Activated CD4-positive, alpha-beta T cell treated with anti-CD3 and anti-CD28 coated beads, Interleukin-2, amount 50 U/mL, for 24 hours (primary cell): ENCODE measurements around the gene FOXL3.
"Not testable (repeated sequence)": the region's sequence is repeated elsewhere in the genome, so short reads cannot be mapped to it uniquely, and the experiment has no call there.

Source experiments
- DNase-seq, 2 donors: peaks; one replicate each; pipeline ENCODE4 v3.0.0-alpha.2; 2020; ENCODE audit warnings: low read depth in 1 of 2, low spot score in 1 of 2

FOXL3 gene

DNA sequence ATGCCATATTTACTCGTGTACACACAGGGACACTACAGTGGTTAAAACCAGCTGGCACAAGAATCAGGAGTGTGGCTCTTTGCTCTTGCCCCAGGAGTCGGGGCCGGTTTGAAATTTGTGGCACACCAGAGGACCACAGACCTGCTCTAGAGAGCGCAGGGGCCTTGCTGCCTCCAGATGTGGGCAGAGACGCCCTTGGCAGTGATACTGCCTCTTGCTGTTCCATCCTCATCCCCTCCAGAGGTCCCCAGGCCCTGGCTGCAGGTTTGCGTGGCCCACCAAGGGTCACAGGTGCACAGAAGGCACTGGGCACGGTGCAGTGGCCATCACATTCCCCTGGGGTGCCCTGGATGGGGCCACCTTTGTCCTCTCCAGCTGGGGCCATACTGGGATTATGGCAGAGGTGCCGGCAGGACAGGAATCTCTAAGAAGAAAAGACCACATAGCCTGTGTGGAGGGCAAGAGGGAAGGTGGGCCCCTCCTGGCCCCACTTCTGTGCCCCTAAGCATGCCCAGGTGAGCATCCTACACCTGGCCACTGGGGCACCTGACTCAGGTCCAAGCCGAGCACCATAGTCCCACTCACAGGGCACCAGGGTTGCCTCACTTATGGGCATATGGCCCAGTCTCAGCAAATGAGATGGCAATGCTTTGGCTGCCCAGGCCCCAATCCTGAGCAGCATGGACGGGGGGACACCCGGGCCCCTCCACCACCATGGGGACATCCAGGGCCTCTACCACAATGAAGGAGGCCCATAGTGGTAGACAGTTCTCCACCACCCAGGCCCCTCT, 45.6 kb downstream of the FOXL3 start:
- DNase-seq = no peak

DNA sequence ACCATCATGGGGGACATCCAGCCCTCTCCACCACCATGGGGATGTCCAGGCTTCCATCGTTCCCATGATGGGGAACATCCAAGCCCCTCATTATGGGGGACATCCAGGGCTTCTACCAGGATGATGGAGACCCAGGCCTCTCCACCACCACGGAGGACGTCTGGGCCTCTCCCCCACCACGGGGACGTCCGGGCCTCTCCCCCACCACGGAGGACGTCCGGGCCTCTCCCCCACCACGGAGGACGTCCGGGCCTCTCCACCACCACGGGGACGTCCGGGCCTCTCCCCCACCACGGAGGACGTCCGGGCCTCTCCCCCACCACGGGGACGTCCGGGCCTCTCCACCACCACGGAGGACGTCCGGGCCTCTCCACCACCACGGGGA, 46.2 kb downstream of the FOXL3 start:
- DNase-seq = not testable (repeated sequence)

DNA sequence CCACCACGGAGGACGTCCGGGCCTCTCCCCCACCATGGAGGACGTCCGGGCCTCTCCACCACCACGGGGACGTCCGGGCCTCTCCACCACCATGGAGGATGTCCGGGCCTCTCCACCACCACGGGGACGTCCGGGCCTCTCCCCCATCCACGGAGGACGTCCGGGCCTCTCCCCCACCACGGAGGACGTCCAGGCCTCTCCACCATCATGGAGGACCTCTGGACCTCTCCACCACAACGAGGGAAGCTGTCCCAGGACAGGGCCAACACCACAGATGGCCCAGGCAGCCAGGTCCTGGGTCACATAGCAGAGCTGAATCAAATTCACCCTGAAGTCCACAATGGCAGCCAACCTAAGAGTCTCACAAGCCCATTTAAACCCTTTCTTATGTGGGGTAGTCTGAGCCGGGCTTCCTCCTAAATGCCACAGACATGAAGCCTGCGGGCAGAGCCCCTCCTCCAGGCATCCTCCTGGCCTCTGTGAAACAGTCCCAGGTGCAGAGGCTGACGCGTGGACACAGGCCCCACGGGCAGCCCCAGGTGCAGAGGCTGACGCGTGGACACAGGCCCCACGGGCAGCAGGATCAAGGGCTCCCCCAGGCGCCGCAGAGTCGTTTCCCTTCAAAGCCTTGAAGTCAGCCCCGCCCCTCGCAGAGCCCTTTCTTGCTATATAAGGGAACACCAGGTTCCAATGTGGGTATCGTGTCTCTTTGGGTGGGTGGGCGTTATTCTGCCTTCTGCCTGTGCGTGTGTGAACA, 47.0 kb downstream of the FOXL3 start:
- no peak for DNase-seq

DNA sequence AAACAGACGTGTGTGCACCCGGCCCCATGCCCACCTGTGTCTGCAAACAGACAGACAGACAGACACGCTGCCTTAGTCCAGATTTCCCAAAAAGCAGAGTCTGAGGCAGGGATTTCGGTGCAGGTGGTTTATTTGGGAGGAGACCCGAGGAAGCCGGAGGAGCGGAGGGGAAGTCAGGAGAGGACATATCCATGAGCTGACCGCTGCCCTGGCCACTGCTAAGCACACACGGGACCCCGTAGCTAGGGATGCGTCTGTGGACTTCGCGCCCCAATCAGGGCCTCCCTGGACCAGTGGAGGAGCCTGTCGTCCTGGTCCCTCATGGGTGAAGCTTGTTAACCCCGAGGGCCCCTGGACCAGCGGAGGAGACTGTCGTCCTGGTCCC, 47.6 kb downstream of the FOXL3 start:
- no peak for DNase-seq

DNA sequence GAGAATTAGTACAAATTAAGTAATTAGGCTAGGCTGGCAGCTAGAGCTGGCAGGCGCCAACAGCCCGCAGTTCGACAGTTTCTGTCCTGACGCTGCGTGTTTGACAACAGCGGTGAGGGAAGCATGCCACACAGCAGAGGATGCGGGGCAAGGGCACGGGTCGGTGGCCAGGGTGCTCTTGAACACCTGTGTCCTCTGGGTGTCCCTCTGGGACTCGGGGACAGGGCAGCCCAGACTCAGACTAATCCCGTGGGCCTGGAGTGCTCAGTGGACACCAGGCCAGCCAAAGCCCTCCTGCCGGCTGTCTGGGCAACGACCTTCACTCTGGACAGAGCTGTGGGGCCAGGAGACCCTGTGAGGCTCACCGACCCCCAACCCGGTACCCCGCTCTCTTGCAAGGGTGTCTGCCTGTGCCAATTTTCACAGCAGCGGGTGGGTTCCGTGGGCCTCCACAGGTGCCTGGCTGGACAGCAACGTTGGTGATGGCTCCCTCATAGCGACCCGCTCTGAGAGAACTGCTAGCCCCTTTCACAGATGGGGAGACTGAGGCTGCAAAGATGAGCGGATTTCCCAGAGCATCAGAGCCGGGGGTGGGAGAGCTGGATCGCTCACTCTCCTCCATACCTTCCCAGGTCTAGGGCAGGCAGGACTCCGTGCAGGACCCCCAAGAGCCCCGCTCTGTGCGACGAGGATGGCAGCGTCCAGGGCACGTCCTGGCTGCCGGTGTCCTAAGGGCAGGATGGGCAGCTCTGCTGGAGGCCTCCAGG, 48.5 kb downstream of the FOXL3 start:
- DNase-seq = no peak

DNA sequence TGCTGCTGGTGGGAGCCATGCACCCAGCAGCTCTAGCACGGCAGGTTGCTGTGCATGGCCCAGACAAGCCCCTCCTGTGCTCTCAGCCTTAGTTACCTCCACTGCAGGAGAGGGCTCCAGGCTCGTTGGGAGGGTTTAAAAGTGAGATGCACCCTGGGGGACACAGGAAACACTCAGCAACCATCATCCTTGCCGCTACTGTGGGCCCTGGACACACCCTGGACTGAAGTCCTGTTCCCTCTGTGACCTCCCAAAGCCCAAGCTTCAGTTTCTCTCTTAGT, 49.0 kb downstream of the FOXL3 start:
- DNase-seq = no peak

DNA sequence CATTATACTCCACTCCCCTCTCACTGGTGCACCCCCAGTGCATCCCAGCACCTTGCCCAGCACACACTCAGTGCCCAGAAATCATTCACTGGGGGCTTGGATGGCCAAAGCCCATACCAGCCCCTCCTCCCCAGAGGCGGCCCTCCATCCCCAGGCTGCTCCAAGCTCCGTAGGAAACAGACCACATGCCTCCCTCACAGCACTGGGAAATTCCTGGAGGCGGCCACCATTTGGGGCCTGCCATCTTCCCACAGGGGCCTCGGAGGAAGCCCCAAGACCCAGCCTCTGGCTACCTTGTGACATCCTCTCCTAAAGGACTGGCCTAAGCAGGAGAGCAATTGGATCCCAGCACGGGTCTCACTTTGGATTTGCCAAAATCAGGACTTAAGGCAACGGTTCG, 49.7 kb downstream of the FOXL3 start:
- no peak for DNase-seq

DNA sequence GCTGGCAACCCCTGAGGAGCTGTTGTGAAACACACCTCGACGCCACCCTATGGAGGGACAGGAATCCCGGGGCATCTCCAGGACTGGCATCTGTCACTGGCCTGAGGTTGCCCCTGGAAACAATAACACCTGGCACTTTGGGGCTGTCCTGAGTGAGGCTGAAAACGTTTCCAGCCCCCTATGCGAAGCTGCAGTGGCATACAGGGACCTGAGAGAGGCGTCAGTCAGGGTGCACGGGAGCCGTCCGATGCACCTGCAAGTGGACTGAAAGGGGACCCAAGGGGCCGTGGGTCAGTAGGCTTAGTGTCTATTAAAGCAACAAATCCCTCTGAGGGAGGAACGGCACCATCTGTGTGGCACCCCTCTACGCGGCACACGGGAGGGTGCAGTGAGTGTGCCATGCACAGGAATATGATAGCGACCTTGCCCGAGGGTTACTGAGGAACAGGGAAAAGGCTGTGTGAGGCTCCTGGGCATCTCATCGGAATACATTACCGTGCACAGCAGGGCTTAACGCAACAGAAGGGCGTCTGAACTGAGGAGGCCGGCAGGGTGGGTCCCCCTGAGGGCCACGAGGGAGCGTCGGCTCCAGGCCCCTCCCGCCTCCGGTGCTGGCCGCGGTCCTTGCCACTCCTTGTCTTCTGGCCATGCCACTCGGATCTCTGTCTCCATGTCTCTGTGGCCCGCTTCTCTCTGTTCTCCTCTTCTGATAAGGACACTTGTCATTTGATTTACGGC, 50.4 kb downstream of the FOXL3 start:
- DNase-seq = no peak
